Measurements from ENCODE around the gene CNNM3. TPM values are rescaled to one million over a fixed set of nuclear protein-coding genes. Genes with fewer than 3 reads are reported as not detected.
A peak's percentile ranks its signal among the peaks of the same experiment; 100 is the strongest.
"Not testable (repeated sequence)": the region's sequence is repeated elsewhere in the genome, so short reads cannot be mapped to it uniquely, and the experiment has no call there.

The CNNM3 gene
- total RNA-seq, 1 experiment from 2014 or later, result 7.0 TPM

GRCh38 chr2:96802721-96803120, 13.3 kb upstream of the CNNM3 start:
- no peaks in the 10 kb centered on the region for H3K27me3 ChIP-seq (ENCODE audit: low read length)
- no peak overlapping the region for H3K27ac ChIP-seq (ENCODE audit: low read length)
- no peak overlapping the region for H3K4me3 ChIP-seq (ENCODE audit: low read length)
- H3K9me3 ChIP-seq (ENCODE audit: low read length), result no peaks in the 10 kb centered on the region
- no peaks in the 10 kb centered on the region for H3K79me2 ChIP-seq (ENCODE audit: low read length)
- no peak overlapping the region for H2AFZ ChIP-seq (ENCODE audit: low read length)
- H3K36me3 ChIP-seq (ENCODE audit: insufficient read depth, low read length), result no peaks in the 10 kb centered on the region
- DNase-seq, result no peak
- H3K4me2 ChIP-seq (ENCODE audit: low read depth, low read length, poor library complexity, severe bottlenecking), result no peak overlapping the region
- peaks cover 18% of the 10 kb centered on the region for H3K4me1 ChIP-seq (ENCODE audit: low read length)
- no peak overlapping the region for H3K9ac ChIP-seq (ENCODE audit: low read length)
- no peaks in the 10 kb centered on the region for H3K9me2 ChIP-seq (replicated peaks; ENCODE audit: insufficient read depth, low read length)
- H4K20me1 ChIP-seq (ENCODE audit: insufficient read depth, low read depth, low read length), result no peaks in the 10 kb centered on the region

- Histone ChIP-seq H2AFZ (ENCODE audit: low read length) (no peak overlapping the region), H3K27me3 (ENCODE audit: low read length) (no peaks in the 10 kb centered on the region), H3K4me1 (ENCODE audit: low read length) (peaks cover 18% of the 10 kb centered on the region), H3K9ac (ENCODE audit: low read length) (no peak overlapping the region), H4K20me1 (ENCODE audit: insufficient read depth, low read depth, low read length) (no peaks in the 10 kb centered on the region), H3K4me2 (ENCODE audit: low read depth, low read length, poor library complexity, severe bottlenecking) (no peak overlapping the region), H3K9me2 (replicated peaks; ENCODE audit: insufficient read depth, low read length) (no peaks in the 10 kb centered on the region), H3K9me3 (ENCODE audit: low read length) (no peaks in the 10 kb centered on the region), H3K36me3 (ENCODE audit: insufficient read depth, low read length) (no peaks in the 10 kb centered on the region), H3K79me2 (ENCODE audit: low read length) (no peaks in the 10 kb centered on the region), H3K27ac (ENCODE audit: low read length) (no peak overlapping the region), H3K4me3 (ENCODE audit: low read length) (no peak overlapping the region)
- no peak for DNase-seq
Observed at GRCh38 chr2:96804986-96805385, 11.1 kb upstream of the CNNM3 start.

DNA sequence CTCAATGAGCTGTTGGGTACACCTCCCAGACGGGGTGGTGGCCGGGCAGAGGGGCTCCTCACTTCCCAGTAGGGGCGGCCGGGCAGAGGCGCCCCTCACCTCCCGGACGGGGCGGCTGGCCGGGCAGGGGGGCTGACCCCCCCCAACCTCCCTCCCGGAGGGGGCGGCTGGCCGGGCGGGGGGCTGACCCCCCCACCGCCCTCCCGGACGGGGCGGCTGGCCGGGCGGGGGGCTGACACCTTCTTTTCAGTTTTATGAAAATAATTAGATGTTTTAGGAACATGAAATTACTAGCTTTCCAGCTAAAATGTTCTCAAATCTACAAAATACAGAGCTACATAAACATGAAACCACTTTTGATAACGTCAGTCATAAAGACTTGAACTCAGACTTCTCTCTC, 10.1 kb upstream of the CNNM3 start:
- H3K4me2 ChIP-seq (ENCODE audit: low read depth, low read length, poor library complexity, severe bottlenecking), result peak overlapping the region; percentile 37
- H3K4me1 ChIP-seq (ENCODE audit: low read length); H3K36me3 ChIP-seq (ENCODE audit: insufficient read depth, low read length); H3K27me3 ChIP-seq (ENCODE audit: low read length); H3K4me3 ChIP-seq (ENCODE audit: low read length); H3K9me3 ChIP-seq (ENCODE audit: low read length); H3K9me2 ChIP-seq (replicated peaks; ENCODE audit: insufficient read depth, low read length); H4K20me1 ChIP-seq (ENCODE audit: insufficient read depth, low read depth, low read length); H2AFZ ChIP-seq (ENCODE audit: low read length); H3K79me2 ChIP-seq (ENCODE audit: low read length); H3K9ac ChIP-seq (ENCODE audit: low read length); DNase-seq; H3K27ac ChIP-seq (ENCODE audit: low read length): not testable (repeated sequence)

DNA sequence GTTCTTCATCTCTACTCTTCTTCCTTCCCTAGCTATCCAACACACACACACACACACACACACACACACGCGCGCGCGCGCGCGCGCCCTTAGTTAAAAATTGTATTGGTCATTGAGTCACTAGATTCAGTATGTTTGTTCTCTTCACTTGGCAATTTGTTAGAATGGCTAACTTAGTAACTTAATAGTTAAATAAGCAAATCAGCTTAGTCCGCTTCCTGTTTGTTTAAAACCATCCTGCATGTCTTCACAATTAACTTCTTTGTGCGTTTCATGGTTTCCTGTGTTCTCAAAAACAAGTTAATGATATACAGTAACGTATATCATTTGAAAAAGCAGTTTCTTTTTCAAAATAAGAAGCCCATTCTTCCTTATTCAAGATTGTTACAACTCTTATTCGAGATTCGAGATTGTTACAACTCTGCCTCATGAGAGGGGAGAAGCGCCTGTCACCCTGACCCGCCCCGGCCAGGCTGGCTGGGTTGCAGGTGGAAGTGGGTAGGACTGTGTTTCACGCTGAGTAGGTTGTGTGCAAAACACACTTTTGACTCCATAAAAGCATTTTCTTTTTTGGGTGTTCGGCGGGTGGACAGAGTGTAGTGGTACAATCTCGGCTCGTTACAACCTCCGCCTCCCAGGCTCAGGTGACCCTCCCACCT, 9.5 kb upstream of the CNNM3 start:
- Histone ChIP-seq H3K4me3 (ENCODE audit: low read length) (no peak overlapping the region), H3K9me3 (ENCODE audit: low read length) (no peaks in the 10 kb centered on the region), H3K27ac (ENCODE audit: low read length) (no peak overlapping the region), H3K9me2 (replicated peaks; ENCODE audit: insufficient read depth, low read length) (no peaks in the 10 kb centered on the region), H3K79me2 (ENCODE audit: low read length) (no peaks in the 10 kb centered on the region), H4K20me1 (ENCODE audit: insufficient read depth, low read depth, low read length) (no peaks in the 10 kb centered on the region), H3K36me3 (ENCODE audit: insufficient read depth, low read length) (no peaks in the 10 kb centered on the region), H2AFZ (ENCODE audit: low read length) (0 out of 2 replicates have a peak overlapping the region, but pooled peaks have one; percentile 62), H3K4me1 (ENCODE audit: low read length) (peaks cover 13% of the 10 kb centered on the region), H3K4me2 (ENCODE audit: low read depth, low read length, poor library complexity, severe bottlenecking) (peak overlapping the region; percentile 37), H3K27me3 (ENCODE audit: low read length) (no peaks in the 10 kb centered on the region), H3K9ac (ENCODE audit: low read length) (no peak overlapping the region)
- DNase-seq, result no peak

GRCh38 chr2:96807127-96807471, 9.0 kb upstream of the CNNM3 start:
- peaks cover 18% of the 10 kb centered on the region for H3K4me1 ChIP-seq (ENCODE audit: low read length)
- H3K79me2 ChIP-seq (ENCODE audit: low read length), result no peaks in the 10 kb centered on the region
- H3K4me3 ChIP-seq (ENCODE audit: low read length), result no peak overlapping the region
- H3K4me2 ChIP-seq (ENCODE audit: low read depth, low read length, poor library complexity, severe bottlenecking), result no peak overlapping the region
- H3K9me3 ChIP-seq (ENCODE audit: low read length), result no peaks in the 10 kb centered on the region
- no peaks in the 10 kb centered on the region for H4K20me1 ChIP-seq (ENCODE audit: insufficient read depth, low read depth, low read length)
- DNase-seq, result no peak
- H3K27me3 ChIP-seq (ENCODE audit: low read length), result no peaks in the 10 kb centered on the region
- H3K9me2 ChIP-seq (replicated peaks; ENCODE audit: insufficient read depth, low read length), result no peaks in the 10 kb centered on the region
- no peaks in the 10 kb centered on the region for H3K36me3 ChIP-seq (ENCODE audit: insufficient read depth, low read length)
- H3K27ac ChIP-seq (ENCODE audit: low read length), result no peak overlapping the region
- H2AFZ ChIP-seq (ENCODE audit: low read length), result 0 out of 2 replicates have a peak overlapping the region, but pooled peaks have one; percentile 62
- no peak overlapping the region for H3K9ac ChIP-seq (ENCODE audit: low read length)

DNA sequence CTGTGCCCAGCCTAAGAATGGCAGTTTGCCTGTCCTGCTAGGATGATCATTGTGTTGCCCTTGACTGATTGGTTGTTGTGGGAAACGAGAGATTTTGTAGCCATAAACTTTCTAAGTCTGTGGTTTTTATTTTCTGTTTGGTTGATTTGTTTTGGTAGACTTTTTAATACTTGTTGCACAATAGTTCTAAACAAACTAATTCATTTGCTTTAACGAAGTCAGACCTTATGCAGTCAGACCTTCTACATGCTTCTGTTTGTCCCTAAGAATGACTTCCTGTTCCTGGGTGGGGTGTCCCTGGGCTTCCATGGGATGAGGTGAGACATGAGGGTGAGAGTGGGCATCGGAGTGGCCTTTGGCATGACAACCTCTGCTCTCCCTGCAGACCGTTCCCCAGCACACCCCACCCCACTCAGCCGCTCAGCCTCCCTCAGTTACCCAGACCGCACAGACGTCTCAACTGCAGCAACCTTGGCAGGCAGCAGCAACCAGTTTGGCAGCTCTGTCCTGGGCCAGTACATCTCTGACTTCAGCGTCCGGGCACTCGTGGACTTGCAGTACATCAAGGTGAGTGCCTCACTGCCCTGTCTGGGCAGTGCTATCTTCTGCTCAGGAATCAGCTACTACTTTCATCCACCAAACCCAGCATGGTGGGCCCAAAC, 7.8 kb upstream of the CNNM3 start:
- Histone ChIP-seq H3K9ac (ENCODE audit: low read length) (no peak overlapping the region), H3K4me3 (ENCODE audit: low read length) (no peak overlapping the region), H3K27ac (ENCODE audit: low read length) (no peak overlapping the region), H4K20me1 (ENCODE audit: insufficient read depth, low read depth, low read length) (no peaks in the 10 kb centered on the region), H3K4me1 (ENCODE audit: low read length) (peaks cover 20% of the 10 kb centered on the region), H3K79me2 (ENCODE audit: low read length) (no peaks in the 10 kb centered on the region), H3K27me3 (ENCODE audit: low read length) (no peaks in the 10 kb centered on the region), H2AFZ (ENCODE audit: low read length) (no peak overlapping the region), H3K36me3 (ENCODE audit: insufficient read depth, low read length) (no peaks in the 10 kb centered on the region), H3K9me2 (replicated peaks; ENCODE audit: insufficient read depth, low read length) (no peaks in the 10 kb centered on the region), H3K9me3 (ENCODE audit: low read length) (no peaks in the 10 kb centered on the region), H3K4me2 (ENCODE audit: low read depth, low read length, poor library complexity, severe bottlenecking) (no peak overlapping the region)
- DNase-seq, result no peak

DNA sequence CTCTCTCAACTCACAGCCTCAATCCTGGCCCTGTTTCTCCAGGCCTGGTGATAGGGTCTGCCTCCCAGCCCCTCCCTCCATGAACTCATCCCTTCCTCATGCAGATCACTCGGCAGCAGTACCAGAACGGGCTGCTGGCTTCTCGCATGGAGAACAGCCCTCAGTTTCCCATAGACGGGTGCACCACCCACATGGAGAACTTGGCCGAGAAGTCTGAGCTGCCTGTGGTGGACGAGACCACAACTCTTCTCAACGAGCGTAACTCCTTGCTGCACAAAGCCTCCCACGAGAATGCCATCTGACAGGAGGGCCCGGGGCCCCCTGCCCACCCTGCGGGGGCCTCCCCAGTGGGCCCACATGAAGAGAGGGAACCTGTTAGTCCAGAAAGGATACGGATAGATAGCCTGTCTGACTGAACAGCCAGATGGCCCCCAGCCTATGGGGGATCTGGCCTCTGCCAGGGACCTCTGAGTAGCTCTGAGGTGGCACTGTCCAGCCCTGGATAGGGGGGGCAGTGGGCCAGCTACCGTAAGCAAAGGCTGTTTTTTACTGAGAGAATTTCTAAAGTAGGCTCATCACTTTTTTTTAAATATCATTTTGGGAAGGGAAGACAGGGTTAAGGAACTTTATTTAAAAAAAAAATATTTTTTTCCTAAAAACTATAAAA, 6.7 kb upstream of the CNNM3 start:
- Histone ChIP-seq H3K4me2 (ENCODE audit: low read depth, low read length, poor library complexity, severe bottlenecking) (no peak overlapping the region), H3K36me3 (ENCODE audit: insufficient read depth, low read length) (no peaks in the 10 kb centered on the region), H2AFZ (ENCODE audit: low read length) (no peak overlapping the region), H3K9me2 (replicated peaks; ENCODE audit: insufficient read depth, low read length) (no peaks in the 10 kb centered on the region), H3K27me3 (ENCODE audit: low read length) (no peaks in the 10 kb centered on the region), H3K27ac (ENCODE audit: low read length) (no peak overlapping the region), H4K20me1 (ENCODE audit: insufficient read depth, low read depth, low read length) (no peaks in the 10 kb centered on the region), H3K79me2 (ENCODE audit: low read length) (no peaks in the 10 kb centered on the region), H3K9ac (ENCODE audit: low read length) (no peak overlapping the region), H3K4me3 (ENCODE audit: low read length) (no peak overlapping the region), H3K4me1 (ENCODE audit: low read length) (peaks cover 20% of the 10 kb centered on the region), H3K9me3 (ENCODE audit: low read length) (no peaks in the 10 kb centered on the region)
- DNase-seq, result no peak

- Histone ChIP-seq H3K9me2 (replicated peaks; ENCODE audit: insufficient read depth, low read length) (no peaks in the 10 kb centered on the region), H3K9me3 (ENCODE audit: low read length) (no peaks in the 10 kb centered on the region), H2AFZ (ENCODE audit: low read length) (no peak overlapping the region), H3K27me3 (ENCODE audit: low read length) (no peaks in the 10 kb centered on the region), H3K4me1 (ENCODE audit: low read length) (peaks cover 24% of the 10 kb centered on the region), H3K79me2 (ENCODE audit: low read length) (no peaks in the 10 kb centered on the region), H4K20me1 (ENCODE audit: insufficient read depth, low read depth, low read length) (no peaks in the 10 kb centered on the region), H3K9ac (ENCODE audit: low read length) (no peak overlapping the region), H3K36me3 (ENCODE audit: insufficient read depth, low read length) (no peaks in the 10 kb centered on the region), H3K4me3 (ENCODE audit: low read length) (no peak overlapping the region), H3K4me2 (ENCODE audit: low read depth, low read length, poor library complexity, severe bottlenecking) (no peak overlapping the region), H3K27ac (ENCODE audit: low read length) (no peak overlapping the region)
- DNase-seq, result no peak
Observed at GRCh38 chr2:96809951-96810782, 5.9 kb upstream of the CNNM3 start.
